Aorta (tissue), 5 donors: ENCODE results near the gene TMPRSS11A. TPM values are rescaled to one million over a fixed set of nuclear protein-coding genes. Genes with fewer than 3 reads are reported as not detected.

Experiments used
- ATAC-seq: fragments of 200-7000 bp; cut with Tn5 transposase; one replicate; pipeline ENCODE4 v1.9.1; 2022; ENCODE audit warnings: moderate library complexity; ENCODE audit not compliant: low FRiP score
- DNase-seq, 2 donors: peaks; one replicate each; pipeline ENCODE4 v3.0.0-alpha.2; 2020
- H3K27ac ChIP-seq, 2 donors: one replicate each; pipeline ENCODE4 v1.5.1; 2013; ENCODE audit warnings: low read length in 2 of 2, mild to moderate bottlenecking in 2 of 2, moderate library complexity in 2 of 2, control low read depth in 1 of 2, inconsistent platforms in 1 of 2, low read depth in 1 of 2
- H3K27me3 ChIP-seq, 2 donors: one replicate each; pipeline ENCODE4 v1.6.1; 2013; ENCODE audit warnings: control low read depth in 1 of 2, low read length in 1 of 2, mild to moderate bottlenecking in 1 of 2, moderate library complexity in 1 of 2; ENCODE audit not compliant: insufficient read depth in 2 of 2, control insufficient read depth in 1 of 2
- H3K36me3 ChIP-seq, 2 donors: one replicate each; pipeline ENCODE4 v1.6.1; 2013; ENCODE audit warnings: control low read depth in 1 of 2, low read length in 1 of 2, mild to moderate bottlenecking in 1 of 2; ENCODE audit not compliant: insufficient read depth in 2 of 2, control insufficient read depth in 1 of 2
- H3K4me1 ChIP-seq, 2 donors: one replicate each; pipeline ENCODE4 v1.6.1; 2013; ENCODE audit warnings: low read length in 2 of 2, control low read depth in 1 of 2, mild to moderate bottlenecking in 1 of 2, moderate library complexity in 1 of 2; ENCODE audit not compliant: insufficient read depth in 2 of 2, control insufficient read depth in 1 of 2
- H3K4me3 ChIP-seq, 2 donors: one replicate each; pipeline ENCODE4 v1.5.1; 2013; ENCODE audit warnings: low read length in 2 of 2, control low read depth in 1 of 2, mild to moderate bottlenecking in 1 of 2
- H3K9me3 ChIP-seq: one replicate; pipeline ENCODE4 v1.6.1; 2013; ENCODE audit warnings: mild to moderate bottlenecking, low read length; ENCODE audit not compliant: control insufficient read depth
- WGBS, 2 donors: extraction: QIAGEN DNeasy Blood & Tissue Kit; methylation state at CpG; one replicate each; pipeline ENCODE4 v1.1.7; 2013; 5-methylcytosine and 5-hydroxymethylcytosine counted together
- intact Hi-C, 2 donors: fragments of 100-400 bp; cut with DNase I; formaldehyde crosslinking; loops; one replicate each; pipeline versions ENCODE4 v1.14.2 to v1.15.0; 2022
- long read RNA-seq, 2 donors: library from polyadenylated mRNA; unstranded; transcript quantifications; one replicate each; pipeline ENCODE4 v2.0.0, GENCODE V29; 2020 to 2021
- polyA plus RNA-seq, 2 donors: library from polyadenylated mRNA; stranded (reverse); fragments of 200-250 nt; gene quantifications; one replicate each; pipeline ENCODE4 v1.2.3, GENCODE V29; 2013
- total RNA-seq, 2 donors: library from RNA; stranded (reverse); fragmentation: NEBNext Ultra II Directional; extraction: Animal tissue kit (Norgen Biotek cat#: 25700); gene quantifications; one replicate each; pipeline ENCODE4 v1.2.1, GENCODE V29; 2021
- donor health status: healthy with polysubstance abuse.
- donor health status: Bipolar disorder and iron deficiency.
- donor health status: DM: no; HTN: no; CAD: no.
- donor health status: DM: no; HTN: no; CAD: no.
- donor health status: DM: yes; HTN: yes; CAD: no.

The TMPRSS11A gene, protein sequence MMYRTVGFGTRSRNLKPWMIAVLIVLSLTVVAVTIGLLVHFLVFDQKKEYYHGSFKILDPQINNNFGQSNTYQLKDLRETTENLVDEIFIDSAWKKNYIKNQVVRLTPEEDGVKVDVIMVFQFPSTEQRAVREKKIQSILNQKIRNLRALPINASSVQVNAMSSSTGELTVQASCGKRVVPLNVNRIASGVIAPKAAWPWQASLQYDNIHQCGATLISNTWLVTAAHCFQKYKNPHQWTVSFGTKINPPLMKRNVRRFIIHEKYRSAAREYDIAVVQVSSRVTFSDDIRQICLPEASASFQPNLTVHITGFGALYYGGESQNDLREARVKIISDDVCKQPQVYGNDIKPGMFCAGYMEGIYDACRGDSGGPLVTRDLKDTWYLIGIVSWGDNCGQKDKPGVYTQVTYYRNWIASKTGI
- total RNA-seq (not detected), polyA plus RNA-seq (under 1 TPM in 1 of 2 donors, not detected in 1; 0.08 TPM)
- long read RNA-seq, donor 1 = 0 reads
- long read RNA-seq, donor 2 = 0 reads

DNA sequence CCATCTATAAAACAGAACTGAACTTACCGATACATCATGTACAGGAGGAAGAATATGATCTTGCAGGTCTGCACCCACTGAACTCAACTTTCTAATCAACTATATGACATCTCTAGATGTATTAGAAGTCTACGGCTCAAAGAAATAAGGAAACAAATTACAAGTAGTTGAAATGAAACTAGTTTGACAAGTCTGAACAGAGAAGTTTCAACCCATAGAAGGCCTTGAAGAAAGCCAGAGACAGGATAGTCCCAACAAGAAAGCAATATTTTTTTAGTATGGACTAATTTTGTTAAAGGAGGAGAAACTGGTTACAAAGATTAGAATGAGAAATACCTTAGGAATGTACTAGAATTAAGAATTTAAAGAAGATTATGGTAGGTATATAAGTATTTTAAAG, at the start of gene TMPRSS11A:
Gene TMPRSS11A (minus strand): TSS at position 138 of the 400 bp plus-strand sequence. CDS start 100 bp downstream, at position 38.
- Histone ChIP-seq H3K36me3 (no peaks in the 10 kb centered on the region), H3K27ac (no peak within 1 kb of the TSS), H3K27me3 (no peaks in the 10 kb centered on the region), H3K4me1 (no peaks in the 10 kb centered on the region), H3K9me3 (no peaks in the 10 kb centered on the region), H3K4me3 (no peak within 1 kb of the TSS)
- ATAC-seq = no peak
- no peak for DNase-seq
- intact Hi-C loops = loop anchor here in 1 of 2 donors (2.0 kb wide), 1 partner anchor 41 kb away; no protein-coding TSS in a partner anchor
- WGBS, 2 donors = 68 to 71% methylated on average over 2 of the region's 2 CpGs

DNA sequence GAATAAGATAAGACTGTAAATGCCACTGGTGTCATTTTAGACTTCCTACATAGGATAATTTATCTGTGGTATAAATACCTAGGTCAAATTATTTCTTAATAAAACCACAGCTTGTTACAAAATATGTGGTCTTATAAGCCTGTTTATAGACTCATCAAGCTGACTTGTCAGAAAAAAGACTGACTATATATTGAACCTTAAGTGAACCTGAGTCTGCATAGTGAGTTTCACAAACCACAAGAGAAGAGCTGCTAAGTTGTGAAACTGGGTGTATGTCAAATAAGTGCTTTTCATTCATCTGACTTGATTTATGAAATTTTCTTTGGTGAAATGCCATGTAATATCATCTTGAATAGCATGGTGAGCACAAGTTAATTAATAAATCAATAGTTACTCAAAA, 48.4 kb upstream of the TMPRSS11A start:
- Histone ChIP-seq H3K4me1 (no peaks in the 10 kb centered on the region), H3K27me3 (no peaks in the 10 kb centered on the region), H3K4me3 (no peak overlapping the region), H3K27ac (no peak overlapping the region), H3K9me3 (no peaks in the 10 kb centered on the region), H3K36me3 (no peaks in the 10 kb centered on the region)
- intact Hi-C loops = no loop called here
- ATAC-seq = no peak
- DNase-seq = no peak

DNA sequence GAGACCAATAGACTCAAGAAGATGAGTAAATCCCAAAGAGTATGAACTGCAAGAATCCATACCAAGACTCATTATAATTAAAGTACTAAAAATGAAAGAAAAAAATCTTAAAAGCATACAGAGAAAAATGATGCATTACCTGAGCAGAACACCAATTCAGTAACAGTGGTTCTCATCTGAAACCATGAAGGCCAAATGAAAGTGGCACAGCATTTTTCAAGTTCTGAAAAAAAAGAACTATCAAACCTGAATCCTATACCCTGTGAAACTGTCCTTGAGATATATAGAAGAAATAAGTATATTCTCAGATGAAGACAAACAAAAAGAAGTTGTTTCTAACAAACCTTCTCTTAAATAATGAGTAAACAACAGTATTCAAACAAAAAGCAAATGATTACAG, 39.6 kb upstream of the TMPRSS11A start:
- no peak for DNase-seq
- no peak overlapping the region for H3K27ac ChIP-seq
- intact Hi-C loops = no loop called here
- no peaks in the 10 kb centered on the region for H3K36me3 ChIP-seq
- H3K9me3 ChIP-seq = no peaks in the 10 kb centered on the region
- no peak for ATAC-seq
- H3K27me3 ChIP-seq = no peaks in the 10 kb centered on the region
- H3K4me3 ChIP-seq = no peak overlapping the region
- no peaks in the 10 kb centered on the region for H3K4me1 ChIP-seq

DNA sequence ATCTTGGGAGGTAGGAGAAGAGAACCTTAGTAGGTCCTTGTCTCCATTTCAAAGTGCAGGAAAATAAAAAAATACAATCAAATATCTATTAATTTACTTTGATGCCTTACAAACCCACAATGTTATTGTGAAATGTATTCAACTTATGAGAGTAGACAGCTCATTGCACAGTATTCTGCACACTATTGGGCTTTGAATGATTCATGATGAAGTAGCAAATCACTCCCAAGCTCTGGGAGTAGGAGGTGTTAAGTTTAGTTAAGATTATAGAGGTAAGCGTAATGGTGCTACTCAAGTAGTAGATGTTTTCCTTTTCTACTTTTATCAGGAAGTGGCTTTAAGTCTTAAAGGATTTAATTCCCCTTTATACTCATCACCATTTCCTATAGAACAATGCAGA, 32.8 kb upstream of the TMPRSS11A start:
- Histone ChIP-seq H3K27ac (no peak overlapping the region), H3K9me3 (no peaks in the 10 kb centered on the region), H3K4me1 (no peaks in the 10 kb centered on the region), H3K4me3 (no peak overlapping the region), H3K27me3 (no peaks in the 10 kb centered on the region), H3K36me3 (no peaks in the 10 kb centered on the region)
- ATAC-seq = no peak
- intact Hi-C loops = no loop called here
- 79 to 84% methylated on average over 1 of the region's 1 CpG for WGBS, 2 donors
- DNase-seq = no peak

DNA sequence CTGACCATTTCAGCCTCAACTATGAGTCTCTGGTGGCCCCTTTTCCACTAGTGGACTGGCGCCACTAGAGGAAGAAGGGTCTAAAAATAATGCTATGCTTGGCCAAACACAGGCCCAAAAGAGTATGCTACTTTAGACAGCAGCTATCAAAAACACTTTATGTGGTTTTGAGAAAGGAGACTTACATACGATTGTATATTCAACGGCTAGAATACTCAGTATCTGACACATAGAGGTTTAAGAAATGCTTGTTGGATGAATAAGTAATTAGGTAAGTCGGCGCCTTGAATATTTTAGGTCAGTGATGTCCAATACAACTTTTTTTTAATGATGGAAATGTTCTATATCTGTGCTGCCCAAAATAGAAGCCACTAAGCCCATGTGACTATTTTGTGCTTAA, 25.7 kb upstream of the TMPRSS11A start:
- Histone ChIP-seq H3K9me3 (no peaks in the 10 kb centered on the region), H3K36me3 (no peaks in the 10 kb centered on the region), H3K4me1 (no peaks in the 10 kb centered on the region), H3K27ac (no peak overlapping the region), H3K27me3 (no peaks in the 10 kb centered on the region), H3K4me3 (no peak overlapping the region)
- intact Hi-C loops = no loop called here
- DNase-seq (no peak), ATAC-seq (no peak)
- 64 to 69% methylated on average over 5 of the region's 5 CpGs for WGBS, 2 donors

DNA sequence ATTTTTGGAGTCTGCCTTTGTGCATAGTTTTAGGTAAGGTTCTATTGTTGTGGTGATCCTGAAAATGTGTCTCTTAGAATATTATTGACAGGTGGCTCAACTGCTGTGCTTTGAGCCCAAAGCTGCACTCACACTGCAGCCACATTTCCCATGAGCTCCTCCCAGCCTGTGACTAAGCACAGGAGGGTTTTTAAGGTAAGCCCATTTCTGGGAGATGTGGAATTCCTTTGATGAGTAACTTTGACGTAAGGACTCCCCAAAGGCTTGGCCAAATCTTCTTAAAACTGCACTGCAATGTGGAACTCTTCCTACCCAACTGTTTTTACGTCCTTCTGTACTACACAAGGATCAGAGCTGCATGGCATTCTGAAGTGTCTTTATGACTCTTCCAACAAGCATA, 20.0 kb upstream of the TMPRSS11A start:
- WGBS, 2 donors = 46 to 48% methylated on average over 2 of the region's 2 CpGs
- Histone ChIP-seq H3K9me3 (peaks cover 1% of the 10 kb centered on the region), H3K27ac (no peak overlapping the region), H3K36me3 (no peaks in the 10 kb centered on the region), H3K4me1 (no peaks in the 10 kb centered on the region), H3K4me3 (no peak overlapping the region), H3K27me3 (no peaks in the 10 kb centered on the region)
- intact Hi-C loops = no loop called here
- DNase-seq = no peak
- ATAC-seq = no peak

DNA sequence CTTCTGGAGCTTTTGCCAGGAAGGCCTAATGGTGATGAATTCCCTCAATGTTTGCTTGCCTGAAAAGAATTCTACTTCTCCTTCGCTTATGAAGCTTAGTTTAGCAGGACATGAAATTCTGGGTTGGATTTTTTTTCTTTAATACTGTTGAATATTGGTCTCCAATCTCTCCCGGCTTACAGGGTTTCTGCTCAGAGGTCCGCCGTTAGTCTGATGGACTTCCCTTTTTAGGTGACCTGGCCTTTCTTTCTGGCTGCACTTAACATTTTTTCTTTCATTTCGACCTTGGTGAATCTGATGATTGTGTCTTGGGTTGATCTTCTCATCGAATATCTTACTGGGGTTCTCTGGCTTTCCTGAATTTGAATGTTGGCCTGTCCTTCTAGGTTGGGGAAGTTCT, 17.2 kb upstream of the TMPRSS11A start:
- DNase-seq = no peak
- no peak overlapping the region for H3K4me3 ChIP-seq
- ATAC-seq = no peak
- H3K27ac ChIP-seq = no peak overlapping the region
- H3K27me3 ChIP-seq = no peaks in the 10 kb centered on the region
- no peaks in the 10 kb centered on the region for H3K4me1 ChIP-seq
- H3K36me3 ChIP-seq = no peaks in the 10 kb centered on the region
- H3K9me3 ChIP-seq = peaks cover 3% of the 10 kb centered on the region
- intact Hi-C loops = no loop called here
- 89% methylated on average over 6 of the region's 6 CpGs for WGBS, 2 donors

DNA sequence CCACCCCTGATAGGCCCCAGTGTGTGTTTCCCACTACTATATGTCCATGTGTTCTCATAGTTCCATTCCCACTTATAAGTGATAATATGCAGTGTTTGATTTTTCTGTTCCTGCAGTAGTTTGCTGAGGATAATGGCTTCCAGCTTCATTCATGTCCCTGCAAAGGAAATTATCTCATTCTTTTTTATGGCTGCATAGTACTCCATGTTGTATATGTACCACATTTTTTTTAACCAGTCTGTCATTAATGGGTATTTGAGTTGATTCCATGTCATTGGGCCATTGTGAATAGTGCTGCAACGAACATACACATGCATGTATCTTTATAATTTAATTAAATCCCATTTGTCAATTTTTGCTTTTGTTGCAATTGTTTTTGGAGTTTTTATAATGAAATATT, 10.3 kb upstream of the TMPRSS11A start:
- H3K9me3 ChIP-seq = peaks cover 3% of the 10 kb centered on the region
- 59 to 71% methylated on average over 1 of the region's 1 CpG for WGBS, 2 donors
- intact Hi-C loops = no loop called here
- DNase-seq (no peak), ATAC-seq (no peak)
- no peaks in the 10 kb centered on the region for H3K4me1 ChIP-seq
- no peak overlapping the region for H3K27ac ChIP-seq
- H3K36me3 ChIP-seq = no peaks in the 10 kb centered on the region
- H3K4me3 ChIP-seq = no peak overlapping the region
- no peaks in the 10 kb centered on the region for H3K27me3 ChIP-seq

DNA sequence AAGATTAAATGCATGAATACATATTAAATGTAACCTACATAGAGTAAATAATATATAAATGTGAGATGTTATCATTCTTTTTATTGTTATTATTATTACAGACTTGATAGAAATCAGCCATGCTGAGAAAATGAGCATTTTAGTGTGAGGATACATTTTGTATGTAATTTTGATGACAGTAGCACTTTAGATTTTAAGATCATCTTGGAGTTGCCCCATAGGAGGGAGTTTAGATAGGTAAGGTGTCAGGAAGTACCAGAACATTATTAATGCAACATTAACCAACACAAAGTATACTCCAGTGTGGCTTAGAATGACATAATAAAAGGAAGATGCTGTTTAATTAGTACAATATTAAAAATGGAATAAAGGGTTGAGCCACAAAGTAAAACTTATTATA, 8.4 kb downstream of the TMPRSS11A start:
- H3K27me3 ChIP-seq = no peaks in the 10 kb centered on the region
- no peak for DNase-seq

More for the DNA sequence above, 8.4 kb downstream of the TMPRSS11A start:
- Histone ChIP-seq H3K9me3 (no peaks in the 10 kb centered on the region), H3K36me3 (no peaks in the 10 kb centered on the region), H3K4me1 (no peaks in the 10 kb centered on the region), H3K27ac (no peak overlapping the region), H3K4me3 (no peak overlapping the region)
- ATAC-seq = no peak
- intact Hi-C loops = no loop called here
